GM21360 (cell line): Measurements from ENCODE around the gene MAPT.
"Not testable (repeated sequence)": the region's sequence is repeated elsewhere in the genome, so short reads cannot be mapped to it uniquely, and the experiment has no call there.

Source experiments
- ATAC-seq: cut with Tn5 transposase; IDR thresholded peaks from one replicate; pipeline ENCODE4 v1.9.1; 2021; ENCODE audit warnings: mild to moderate bottlenecking, moderate library complexity; ENCODE audit not compliant: unreplicated experiment

The MAPT gene

DNA sequence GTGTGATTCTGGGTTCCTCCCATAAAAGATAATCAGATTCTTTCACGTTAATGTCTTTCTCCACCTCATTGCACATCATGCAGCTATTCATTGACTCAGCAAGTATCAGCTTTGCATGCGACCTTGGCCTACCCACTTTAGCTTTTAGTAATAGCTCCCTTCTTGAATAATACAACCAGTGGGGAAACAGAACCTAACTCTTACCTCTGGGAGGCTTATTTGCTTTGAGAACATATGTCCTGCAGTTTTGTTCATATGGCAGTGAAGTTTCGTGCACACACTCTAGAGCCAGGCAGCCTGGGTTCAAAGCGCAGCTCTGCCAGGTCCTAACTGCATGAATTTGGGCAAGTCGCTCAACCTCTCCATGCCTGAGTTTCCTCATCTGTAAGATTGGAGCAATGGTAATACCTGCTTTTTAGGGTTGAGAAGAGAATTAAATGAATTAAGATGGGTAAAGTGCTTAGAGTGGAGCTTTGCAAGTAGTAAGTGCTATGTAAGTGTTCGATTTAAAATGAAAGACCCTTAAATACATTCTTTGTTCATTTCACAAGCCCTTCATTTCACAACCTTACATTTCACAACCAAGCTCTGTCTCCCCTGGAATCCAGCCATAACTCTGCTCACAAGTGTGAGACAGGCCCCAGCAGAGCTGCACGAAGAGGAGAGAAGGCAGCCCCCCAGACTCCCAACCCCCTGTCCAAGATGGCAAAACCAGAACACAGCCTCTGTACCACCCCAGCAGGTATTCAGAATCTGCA lies 29.3 kb downstream of the MAPT start:
- no peak for ATAC-seq

DNA sequence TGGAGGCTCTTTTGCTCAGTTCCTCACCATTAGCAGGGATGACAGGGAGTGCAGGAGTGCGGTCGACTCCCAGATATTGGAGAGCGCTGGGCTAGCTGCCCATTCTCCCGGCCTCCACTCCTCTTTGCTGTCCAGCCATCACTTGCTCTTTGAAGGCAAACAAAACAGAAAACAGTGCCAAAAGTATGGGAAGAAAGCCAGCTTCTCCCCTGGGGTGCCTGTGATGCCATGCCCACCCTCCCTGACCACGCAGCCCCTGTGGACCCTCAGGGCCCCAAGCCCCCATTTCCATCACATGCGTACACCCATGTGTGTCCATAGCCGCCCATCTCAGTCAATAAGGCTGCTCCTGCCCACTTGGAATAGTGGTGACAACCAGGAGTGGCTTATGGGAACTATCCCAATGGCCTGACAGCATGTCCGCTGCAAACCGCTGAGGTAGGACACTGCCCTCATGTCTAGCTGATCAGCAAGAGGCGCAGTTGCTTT lies 30.0 kb downstream of the MAPT start:
- no peak for ATAC-seq

DNA sequence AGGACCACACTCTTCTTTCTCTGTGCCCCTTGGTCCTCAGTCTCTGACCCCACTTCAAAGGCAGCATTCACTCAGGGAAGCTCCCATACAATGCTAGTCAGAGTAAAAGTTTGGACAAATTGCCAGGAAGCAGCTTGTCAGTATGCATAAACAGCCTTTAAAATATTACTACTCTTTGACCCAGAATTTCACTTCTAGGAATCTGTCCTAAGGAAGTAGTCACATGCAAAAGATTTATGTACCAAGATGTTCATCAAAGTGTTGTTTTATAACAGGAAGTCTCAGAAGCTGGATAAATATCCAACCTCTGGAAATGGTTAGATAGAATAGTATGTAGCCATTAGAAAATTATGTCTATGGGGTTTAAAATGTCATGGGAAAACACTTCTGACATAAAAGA lies 31.0 kb downstream of the MAPT start:
- no peak for ATAC-seq

DNA sequence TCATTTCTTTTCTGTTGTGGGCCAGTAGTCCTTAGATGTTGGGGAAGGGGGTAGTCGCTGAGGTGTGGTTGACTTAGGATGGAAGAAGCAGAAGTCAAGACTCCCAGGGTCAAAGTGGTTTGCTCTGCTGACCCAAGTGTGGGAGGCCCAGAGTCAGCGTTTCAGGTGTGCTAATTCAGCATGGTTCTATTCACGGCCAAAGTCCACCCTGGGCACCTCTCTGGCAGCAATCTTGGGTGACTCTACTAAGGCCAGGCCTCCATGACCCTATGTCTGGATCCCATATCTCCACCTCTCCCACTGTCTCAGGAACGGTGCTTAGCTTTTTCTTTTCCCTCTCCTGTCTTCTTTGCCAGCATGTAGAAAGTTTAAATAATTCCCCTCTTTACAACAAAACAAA lies 32.9 kb downstream of the MAPT start:
- ATAC-seq: no peak

DNA sequence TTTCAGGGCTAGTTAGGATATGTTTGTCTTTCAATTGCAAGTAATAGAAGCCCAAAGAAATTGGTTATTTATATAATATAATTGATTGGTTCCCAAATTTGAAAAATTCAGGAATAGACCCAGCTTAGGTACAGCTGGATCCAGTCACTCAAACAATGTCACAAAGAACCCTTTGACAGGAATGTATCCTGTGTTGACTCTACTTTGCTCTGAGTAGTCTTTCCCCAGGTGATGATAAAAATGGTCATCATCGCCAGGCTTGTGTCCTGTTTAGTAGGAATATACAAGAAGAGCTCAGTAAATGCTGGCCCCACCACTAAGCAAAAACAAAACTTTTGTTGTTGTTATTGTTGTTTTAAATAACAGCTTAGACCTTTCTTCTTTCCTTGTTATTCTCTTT lies 35.0 kb downstream of the MAPT start:
- no peak for ATAC-seq

DNA sequence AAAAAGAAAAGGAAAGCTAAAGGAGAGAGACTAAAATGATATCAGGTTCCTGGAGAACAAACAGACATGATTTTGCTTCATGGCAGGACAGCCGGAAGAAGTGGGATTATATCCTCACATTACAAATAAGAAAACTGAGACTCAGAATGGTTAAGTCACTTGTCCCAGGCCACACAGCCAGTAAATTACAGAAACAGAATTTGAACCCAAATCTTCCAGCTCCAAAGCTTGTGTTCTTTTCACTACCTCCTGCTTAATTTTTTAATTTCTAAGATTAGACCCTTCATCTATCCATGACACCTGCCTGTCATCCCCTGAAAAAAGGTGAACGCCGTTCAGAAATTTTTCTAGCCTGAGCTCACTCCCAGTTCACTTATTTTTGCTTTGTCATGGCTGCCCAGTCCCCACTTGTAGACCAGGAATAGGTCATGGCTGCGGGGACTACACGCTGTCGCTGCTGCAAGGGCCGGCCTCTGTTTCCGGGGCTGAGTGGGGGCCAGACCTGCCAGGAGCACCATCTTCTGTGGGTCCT lies 36.1 kb downstream of the MAPT start:
- ATAC-seq: no peak

DNA sequence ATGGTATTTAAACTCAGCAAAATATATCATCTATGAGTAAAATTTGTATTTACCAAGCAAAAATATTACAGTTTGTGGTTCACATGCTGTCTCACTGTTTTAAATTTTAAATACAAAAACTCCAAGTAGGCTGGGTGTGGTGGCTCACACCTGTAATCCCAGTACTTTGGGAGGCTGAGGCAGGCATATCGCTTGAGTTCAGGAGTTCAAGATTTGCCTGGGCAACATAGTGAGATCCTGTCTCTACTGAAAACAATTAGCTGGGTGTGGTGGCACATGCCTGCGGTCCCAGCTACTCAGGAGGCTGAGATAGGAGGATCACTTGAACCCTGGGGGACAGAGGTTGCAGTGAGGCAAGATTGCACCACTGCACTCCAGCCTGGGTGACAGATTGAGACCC lies 37.3 kb downstream of the MAPT start:
- no peak for ATAC-seq

DNA sequence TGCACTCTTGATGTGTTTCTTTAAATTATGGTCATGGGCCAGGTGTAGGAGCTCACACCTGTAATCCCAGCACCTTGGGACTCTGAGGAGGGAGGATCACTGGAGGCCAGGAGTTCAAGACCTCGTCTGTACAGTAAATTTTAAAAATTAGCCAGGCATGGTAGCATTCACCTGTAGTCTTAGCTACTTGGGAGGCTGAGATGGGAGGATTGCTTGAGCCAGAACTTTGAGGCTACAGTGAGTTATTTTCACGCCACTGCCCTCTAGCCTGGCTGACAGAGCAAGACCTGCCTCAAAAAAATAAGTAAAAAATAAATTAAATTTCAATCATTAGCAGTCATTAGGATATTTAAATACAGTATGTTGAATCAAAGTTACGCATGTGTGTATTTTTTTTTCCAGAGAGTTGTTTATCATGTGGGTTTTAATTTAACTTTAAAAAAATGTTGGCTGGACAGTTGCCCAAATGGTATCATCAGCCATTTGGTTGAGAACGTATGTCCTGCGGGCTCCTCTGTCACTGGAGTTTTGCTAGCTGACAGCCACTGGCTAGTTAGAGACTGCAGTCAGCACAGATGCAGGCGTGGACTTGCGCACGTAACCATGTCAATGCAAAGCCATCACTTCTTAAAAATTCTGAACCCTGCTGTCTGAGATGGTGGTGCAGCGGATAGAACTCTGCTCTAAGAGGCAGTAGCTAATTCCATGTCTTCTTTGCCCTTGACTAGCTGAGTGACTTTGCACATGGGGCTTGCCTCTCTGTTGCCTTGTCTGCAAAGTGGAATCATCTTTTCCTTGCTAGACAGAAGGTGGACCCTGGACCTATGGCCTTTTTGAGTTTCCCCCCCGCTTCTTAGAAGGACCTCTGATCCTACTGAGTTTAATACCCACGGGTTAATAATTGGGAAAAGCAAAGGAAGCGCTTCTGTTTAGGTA lies 40.0 kb downstream of the MAPT start:
- ATAC-seq: no peak

DNA sequence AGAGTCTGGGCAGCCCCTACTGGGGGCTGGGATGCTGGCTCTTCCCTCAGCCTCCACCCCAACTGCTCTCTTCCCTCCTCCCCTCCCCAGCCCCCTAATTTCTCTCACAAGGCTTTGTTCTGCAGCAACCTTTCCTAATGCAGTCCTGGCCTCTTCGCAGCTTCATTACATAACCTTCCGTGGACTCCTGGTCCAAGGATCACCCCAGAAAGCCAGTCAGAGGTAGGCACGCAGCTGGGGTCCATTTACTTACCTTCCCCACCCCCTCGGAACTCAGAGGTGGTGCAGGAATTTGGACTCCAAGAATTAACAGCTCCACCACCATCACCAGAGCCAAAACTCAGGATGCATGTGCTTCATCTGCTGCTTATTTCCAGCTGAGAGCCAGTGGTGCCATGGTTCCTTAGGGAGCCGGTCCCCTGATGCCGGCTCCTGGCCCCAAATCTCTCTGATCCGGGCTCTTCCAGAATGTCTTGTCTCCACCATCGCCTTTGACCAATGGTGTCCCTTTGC lies 40.9 kb downstream of the MAPT start:
- ATAC-seq: no peak

DNA sequence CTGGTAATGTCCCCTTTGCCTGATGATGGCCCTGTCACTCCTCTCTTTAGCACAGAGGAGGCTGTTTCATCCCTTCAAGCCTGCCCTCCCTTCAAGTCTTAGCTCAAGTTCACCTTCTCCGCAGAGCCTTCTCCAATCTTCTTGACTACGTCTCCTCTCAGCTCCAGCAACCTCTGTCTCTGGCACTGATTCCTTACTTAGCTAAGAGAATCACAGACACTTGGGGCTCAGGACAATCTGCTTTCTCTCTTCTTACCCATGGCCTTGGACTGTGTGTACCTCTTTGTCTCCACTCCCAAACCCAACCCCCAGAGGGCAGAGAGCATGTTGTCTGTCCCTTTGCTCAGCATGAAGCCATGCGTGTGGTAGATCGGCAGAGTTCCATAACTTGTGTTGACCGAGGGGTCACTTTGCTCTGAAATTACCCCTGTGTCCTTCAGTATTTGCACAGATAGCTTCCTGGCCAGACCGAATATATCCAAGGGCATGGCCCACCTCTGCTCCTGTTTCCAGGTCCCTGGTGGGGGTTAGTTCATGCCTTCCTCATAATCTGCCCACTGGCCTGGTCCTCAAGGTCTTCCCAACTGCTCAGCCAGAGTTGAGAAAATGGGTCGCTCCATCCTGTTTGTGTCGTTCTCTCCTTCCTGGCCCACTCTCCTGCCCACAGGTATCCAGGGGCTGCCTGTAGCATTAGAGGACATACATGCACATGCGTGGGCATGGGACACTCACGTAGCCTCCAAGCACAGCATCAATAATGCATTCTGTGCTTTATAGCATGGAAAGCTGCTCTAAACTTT lies 41.6 kb downstream of the MAPT start:
- ATAC-seq: no peak

DNA sequence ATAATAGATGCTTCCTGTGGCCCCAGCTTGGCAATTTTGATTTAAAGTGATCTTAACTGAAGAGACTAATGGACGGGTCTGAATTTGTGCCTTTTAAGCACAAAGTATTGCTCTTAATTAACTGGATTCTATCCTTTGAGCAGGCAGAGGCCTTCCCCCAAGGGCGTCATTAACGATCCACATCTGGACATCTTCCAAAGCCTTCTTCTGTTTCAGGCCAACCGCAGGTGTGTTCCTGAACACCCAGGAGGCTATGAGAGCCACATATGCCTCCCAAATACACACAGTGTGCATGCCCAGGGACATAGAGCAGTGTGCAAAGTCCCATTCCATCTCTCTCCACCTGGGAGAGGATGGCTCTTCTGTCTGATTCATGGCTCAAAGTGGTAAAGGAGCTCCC lies 42.3 kb downstream of the MAPT start:
- no peak for ATAC-seq

DNA sequence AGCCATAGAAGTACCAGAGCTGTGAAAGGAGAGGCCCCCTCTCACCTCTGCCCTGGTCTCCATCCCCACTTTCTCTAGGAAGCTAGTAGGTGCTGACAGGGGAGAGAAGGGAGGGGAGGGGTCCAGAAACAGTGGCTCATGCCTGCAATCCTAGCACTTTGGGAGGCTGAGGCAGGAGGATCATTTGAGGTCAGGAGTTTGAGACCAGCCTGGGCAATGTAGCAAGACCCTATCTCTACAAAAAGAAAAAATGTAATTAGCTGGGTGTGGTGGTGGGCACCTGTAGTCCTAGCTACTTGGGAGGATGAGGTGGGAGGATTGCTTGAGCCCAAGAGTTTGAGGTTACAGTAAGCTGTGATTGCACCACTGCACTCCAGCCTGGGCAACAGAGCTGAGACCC lies 42.8 kb downstream of the MAPT start:
- ATAC-seq: not testable (repeated sequence)

DNA sequence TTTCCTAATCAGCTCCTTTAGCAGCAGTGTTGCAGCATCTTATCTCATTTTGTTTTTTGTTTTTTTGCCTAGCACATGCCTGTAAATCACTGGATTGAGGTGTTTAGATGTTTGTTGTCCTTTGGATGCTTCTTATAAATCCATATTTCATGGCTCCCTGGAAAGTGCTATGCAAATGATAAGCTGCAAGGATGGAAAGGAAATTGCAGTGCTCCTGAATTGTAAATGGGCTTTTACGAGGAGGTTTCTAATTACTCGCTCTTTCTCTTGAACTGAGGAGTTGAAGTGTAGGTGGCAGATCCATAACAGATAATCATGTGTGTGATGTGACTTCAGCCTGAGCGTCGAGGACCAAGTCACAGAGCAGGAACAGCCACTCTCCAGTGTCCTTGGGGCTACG lies 45.0 kb downstream of the MAPT start:
- no peak for ATAC-seq

DNA sequence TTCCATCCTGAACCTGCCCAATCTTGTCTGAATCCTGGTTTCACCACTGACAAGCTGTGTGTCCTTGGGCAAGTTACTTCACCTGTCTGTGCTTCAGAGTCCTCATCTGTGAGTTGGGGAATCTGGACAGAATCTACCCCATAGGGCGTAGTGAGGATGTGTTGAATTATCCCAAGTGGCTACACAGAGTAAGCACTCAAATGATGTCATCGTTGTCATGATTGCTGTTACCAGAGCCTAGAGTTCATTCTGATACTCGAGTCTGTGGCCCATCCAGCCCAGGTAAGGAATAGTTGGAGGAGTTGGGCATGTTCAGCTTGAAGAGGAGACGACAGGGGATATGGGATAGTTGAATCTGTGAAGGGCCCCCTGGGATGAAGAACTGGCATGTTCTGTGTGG lies 45.9 kb downstream of the MAPT start:
- no peak for ATAC-seq

DNA sequence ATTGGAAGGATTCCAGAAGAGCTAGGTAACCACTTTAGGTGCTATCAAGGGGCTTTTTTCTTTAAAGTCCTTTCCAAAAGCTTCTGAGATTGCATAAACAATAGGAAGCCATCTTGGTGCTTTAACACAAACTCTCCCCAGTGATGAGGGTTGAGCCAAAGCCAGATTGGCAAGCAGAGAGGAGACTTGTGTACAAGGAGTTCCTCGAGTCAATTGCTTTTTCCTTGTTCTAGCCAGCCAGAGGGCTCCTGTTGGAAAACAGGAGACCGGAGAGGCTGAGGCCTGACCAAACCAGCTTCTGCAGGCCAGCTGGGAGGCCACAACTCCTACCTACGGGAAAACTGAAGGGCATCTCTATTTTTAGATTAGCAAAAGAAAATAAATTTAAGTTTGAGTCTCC lies 46.5 kb downstream of the MAPT start:
- no peak for ATAC-seq

DNA sequence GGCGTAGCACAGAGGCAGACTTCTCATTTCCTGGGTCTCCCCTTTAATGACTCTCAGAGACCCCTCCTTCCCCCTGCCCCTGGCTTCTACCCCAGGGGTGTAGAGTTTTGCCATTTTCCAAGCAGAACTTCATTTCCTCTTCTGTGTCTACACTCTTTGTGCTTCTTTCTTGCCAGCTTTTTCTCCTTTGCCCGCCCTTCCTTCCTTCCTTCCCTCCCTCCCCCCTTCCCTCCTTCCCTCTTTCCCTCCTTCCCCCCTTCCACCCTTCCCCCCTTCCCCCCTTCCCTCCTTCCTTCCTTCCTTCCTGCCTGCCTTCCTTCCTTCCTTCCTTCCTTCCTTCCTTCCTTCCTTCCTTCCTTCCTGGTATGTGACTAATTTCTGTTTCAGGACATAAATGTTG lies 47.0 kb downstream of the MAPT start:
- no peak for ATAC-seq

DNA sequence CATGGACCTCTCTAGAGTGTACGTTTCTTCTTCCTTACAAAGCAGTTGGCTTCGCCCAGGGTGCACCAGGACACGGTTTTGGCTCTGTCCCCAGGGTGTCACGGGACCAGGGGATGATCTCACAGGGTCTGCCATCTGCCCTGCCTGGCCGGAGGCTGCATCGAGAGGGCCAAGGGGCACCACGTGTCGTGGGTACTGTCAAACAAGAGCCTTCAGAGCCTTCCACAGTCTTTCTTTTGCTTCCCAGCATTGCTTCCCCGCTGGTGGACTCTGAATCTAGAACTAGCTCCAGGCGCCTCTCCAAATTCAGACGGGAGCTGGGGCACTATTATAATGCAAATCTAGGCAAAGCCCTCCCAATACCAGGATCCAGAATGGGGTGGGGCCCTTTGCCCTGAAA lies 47.9 kb downstream of the MAPT start:
- ATAC-seq: no peak

DNA sequence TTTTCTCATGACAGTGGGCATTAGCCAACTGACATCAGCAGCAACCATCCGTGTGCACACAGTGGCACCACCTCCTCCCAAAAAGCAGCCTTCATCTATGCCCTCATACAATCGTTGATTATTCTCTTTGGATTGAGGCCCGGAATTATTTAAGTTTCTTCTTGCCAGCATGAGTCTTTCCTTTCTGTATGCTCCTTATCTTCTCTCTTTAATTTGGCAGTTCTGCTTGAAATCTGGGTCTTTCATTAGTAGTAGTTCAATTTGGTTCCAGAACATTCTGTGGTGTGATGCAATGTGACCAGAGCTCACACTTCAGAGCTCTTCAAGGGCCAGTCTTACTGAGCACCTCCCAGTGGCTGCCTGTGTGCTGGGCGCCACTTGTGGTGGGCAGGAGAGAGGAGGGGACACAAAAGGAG lies 52.5 kb downstream of the MAPT start:
- ATAC-seq: no peak

DNA sequence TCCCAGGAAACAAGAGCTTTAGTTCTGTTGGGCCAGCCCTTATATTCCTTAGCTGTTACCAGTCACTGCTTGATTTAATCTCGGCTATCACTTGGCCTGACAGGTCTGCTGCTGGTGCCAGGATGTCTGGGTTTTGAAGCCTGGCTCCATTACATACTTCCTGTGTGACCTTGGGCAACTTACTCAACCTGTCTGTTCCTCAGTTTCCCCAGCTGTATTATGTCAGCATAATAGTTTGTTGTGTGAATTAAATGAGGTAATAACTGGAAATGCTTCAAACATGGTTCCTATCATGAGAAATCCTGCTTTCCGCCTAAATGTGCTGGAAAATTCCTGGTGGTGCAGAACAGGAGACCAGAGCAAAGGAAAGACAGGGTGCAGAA lies 54.1 kb downstream of the MAPT start:
- no peak for ATAC-seq

DNA sequence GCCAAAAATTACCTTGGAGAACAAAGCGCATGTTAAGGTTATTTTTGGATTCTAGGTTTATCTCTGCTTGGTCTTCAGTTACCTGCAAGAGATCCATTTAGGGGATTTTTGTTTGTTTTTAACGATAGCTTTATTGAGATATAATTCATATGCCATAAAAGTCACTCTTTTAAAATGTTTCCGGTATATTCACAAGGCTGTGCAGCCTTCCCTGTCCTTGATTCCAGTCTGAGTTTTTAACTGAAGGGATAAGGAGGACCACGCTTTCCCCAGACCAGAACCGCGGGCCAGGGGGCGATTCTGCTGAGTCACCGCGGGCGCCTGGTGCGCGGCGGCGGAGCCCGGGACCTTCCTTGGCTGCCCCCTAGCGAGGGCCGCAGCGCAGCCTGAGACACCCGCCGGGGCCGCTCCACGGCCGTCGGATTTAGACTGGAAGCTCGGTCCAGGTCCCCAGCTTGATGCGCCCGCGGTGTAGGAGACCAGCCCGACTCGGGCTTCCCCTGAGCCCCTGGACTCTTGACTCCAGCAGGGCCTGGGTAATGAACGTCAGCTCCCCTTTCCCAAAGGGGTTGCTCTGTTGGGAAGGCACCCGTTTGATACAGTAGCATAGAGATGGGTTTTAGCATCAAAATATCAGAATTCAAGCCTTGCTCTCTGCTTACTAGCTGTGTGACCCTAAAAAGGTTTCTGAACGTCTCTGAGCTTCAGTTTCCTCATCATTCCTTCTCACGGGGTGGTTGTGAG lies 54.7 kb downstream of the MAPT start:
- ATAC-seq: no peak
